Measurements from ENCODE around the gene CUZD1. TPM values are rescaled to one million over a fixed set of nuclear protein-coding genes. Genes with fewer than 3 reads are reported as not detected.

Gene CUZD1
- total RNA-seq, 1 experiment from 2014 or later: 3.5 TPM

DNA sequence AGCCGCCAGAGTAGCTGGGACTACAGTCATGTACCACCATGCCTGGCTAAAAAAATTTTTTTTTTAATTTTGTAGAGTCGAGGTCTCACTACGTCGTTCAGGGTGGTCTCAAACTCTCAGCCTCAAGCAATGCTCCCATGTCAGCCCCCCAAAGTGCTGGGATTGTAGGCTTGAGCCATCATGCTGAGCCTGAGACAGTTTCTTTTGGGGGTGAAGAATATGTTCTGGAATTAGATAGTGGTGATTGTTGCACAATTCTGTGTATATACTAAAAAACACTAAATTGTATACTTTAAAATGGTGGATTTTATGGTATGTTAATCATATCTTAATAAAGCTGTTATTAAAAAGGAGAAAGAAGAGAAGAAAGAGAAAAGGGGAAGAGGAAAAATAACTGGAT is 1.5 kb downstream of the CUZD1 start (continued):
- TF ChIP-seq AR (CRISPR knock-in tag; IDR thresholded peaks at IDR 0.05) (no peak), HMGA2 (CRISPR knock-in tag; IDR thresholded peaks at IDR 0.05) (no peak), EMX1 (CRISPR knock-in tag; IDR thresholded peaks at IDR 0.05) (no peak), FOXP1 (CRISPR knock-in tag; IDR thresholded peaks at IDR 0.05; ENCODE audit: borderline replicate concordance) (no peak), ZBTB43 (CRISPR knock-in tag; IDR thresholded peaks at IDR 0.05) (no peak), ATF6 (CRISPR knock-in tag; IDR thresholded peaks at IDR 0.05) (no peak), ETV6 (CRISPR knock-in tag; IDR thresholded peaks at IDR 0.05) (no peak), ZNF219 (CRISPR knock-in tag; IDR thresholded peaks at IDR 0.05; ENCODE audit: borderline replicate concordance) (no peak)
- TF ChIP-seq, protein P1, sequence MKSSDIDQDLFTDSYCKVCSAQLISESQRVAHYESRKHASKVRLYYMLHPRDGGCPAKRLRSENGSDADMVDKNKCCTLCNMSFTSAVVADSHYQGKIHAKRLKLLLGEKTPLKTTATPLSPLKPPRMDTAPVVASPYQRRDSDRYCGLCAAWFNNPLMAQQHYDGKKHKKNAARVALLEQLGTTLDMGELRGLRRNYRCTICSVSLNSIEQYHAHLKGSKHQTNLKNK (CRISPR knock-in tag; IDR thresholded peaks at IDR 0.05): no peak

DNA sequence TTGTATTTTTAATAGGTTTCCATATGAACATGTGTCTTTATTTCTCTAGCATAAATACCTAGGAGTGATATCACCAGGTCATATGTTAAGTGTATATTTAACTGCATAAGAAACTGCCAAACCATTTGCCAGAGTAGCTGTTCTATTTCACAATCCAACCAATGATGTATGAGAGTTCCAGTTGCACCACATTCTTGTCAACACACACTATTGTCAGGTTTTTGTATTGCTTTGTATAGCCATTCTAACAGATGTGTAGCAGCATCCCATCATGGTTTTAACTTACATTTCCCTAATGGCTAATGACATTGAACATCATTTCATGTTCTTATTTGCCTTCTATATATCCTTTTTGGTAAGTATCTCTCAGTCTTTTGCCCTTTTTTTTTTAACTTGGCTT is 4.1 kb downstream of the CUZD1 start:
- peaks cover 49% of the 10 kb centered on the region for H3K36me3 Mint-ChIP-seq
- CTCF ChIA-PET: no interaction called here
- H3K27ac Mint-ChIP-seq: no peak overlapping the region
- peaks cover 21% of the 10 kb centered on the region for H3K9me3 Mint-ChIP-seq
- no peak for ATAC-seq
- POLR2A ChIA-PET: no interaction called here
- no peak for TF ChIP-seq ESRRA (CRISPR knock-in tag; IDR thresholded peaks at IDR 0.05; ENCODE audit: borderline replicate concordance)
- TF ChIP-seq CREB1 (CRISPR knock-in tag; IDR thresholded peaks at IDR 0.05): no peak
- TF ChIP-seq SMAD4 (CRISPR knock-in tag; IDR thresholded peaks at IDR 0.05): no peak
- no peak for TF ChIP-seq FOXP1 (CRISPR knock-in tag; IDR thresholded peaks at IDR 0.05; ENCODE audit: borderline replicate concordance)
- TF ChIP-seq TEAD4 (CRISPR knock-in tag; IDR thresholded peaks at IDR 0.05): no peak
- TF ChIP-seq, protein P2, sequence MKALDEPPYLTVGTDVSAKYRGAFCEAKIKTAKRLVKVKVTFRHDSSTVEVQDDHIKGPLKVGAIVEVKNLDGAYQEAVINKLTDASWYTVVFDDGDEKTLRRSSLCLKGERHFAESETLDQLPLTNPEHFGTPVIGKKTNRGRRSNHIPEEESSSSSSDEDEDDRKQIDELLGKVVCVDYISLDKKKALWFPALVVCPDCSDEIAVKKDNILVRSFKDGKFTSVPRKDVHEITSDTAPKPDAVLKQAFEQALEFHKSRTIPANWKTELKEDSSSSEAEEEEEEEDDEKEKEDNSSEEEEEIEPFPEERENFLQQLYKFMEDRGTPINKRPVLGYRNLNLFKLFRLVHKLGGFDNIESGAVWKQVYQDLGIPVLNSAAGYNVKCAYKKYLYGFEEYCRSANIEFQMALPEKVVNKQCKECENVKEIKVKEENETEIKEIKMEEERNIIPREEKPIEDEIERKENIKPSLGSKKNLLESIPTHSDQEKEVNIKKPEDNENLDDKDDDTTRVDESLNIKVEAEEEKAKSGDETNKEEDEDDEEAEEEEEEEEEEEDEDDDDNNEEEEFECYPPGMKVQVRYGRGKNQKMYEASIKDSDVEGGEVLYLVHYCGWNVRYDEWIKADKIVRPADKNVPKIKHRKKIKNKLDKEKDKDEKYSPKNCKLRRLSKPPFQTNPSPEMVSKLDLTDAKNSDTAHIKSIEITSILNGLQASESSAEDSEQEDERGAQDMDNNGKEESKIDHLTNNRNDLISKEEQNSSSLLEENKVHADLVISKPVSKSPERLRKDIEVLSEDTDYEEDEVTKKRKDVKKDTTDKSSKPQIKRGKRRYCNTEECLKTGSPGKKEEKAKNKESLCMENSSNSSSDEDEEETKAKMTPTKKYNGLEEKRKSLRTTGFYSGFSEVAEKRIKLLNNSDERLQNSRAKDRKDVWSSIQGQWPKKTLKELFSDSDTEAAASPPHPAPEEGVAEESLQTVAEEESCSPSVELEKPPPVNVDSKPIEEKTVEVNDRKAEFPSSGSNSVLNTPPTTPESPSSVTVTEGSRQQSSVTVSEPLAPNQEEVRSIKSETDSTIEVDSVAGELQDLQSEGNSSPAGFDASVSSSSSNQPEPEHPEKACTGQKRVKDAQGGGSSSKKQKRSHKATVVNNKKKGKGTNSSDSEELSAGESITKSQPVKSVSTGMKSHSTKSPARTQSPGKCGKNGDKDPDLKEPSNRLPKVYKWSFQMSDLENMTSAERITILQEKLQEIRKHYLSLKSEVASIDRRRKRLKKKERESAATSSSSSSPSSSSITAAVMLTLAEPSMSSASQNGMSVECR (CRISPR knock-in tag; IDR thresholded peaks at IDR 0.05; ENCODE audit: borderline replicate concordance): no peak
- TF ChIP-seq ZNF532 (CRISPR knock-in tag; IDR thresholded peaks at IDR 0.05; ENCODE audit: borderline replicate concordance): no peak
- TF ChIP-seq FOXJ3 (CRISPR knock-in tag; IDR thresholded peaks at IDR 0.05; ENCODE audit: borderline replicate concordance): no peak
- TF ChIP-seq GRHL2 (CRISPR knock-in tag; IDR thresholded peaks at IDR 0.05; ENCODE audit: insufficient replicate concordance, severe bottlenecking): no peak
- no peak for TF ChIP-seq ZBTB21 (CRISPR knock-in tag; IDR thresholded peaks at IDR 0.05; ENCODE audit: borderline replicate concordance)
- TF ChIP-seq MYBL2 (CRISPR knock-in tag; IDR thresholded peaks at IDR 0.05): no peak
- H3K27me3 Mint-ChIP-seq (ENCODE audit: low read depth): no peaks in the 10 kb centered on the region; the same call in 1 of the 2 replicates
- H3K4me3 Mint-ChIP-seq: no peak overlapping the region
- H3K4me1 Mint-ChIP-seq: peaks cover 11% of the 10 kb centered on the region
- DNase-seq (ENCODE audit: low spot score): no peak

Measured in WTC11 (cell line).